Stimulated activated CD8-positive, alpha-beta memory T cell treated with anti-CD3 and anti-CD28 coated beads, Interleukin-7, amount 100 ng/mL, for 4 hours (primary cell): Measurements from ENCODE around the gene FAM174B.
"Not testable (repeated sequence)": the region's sequence is repeated elsewhere in the genome, so short reads cannot be mapped to it uniquely, and the experiment has no call there.

Experiments
- DNase-seq, 2 donors: peaks; one replicate each; pipeline ENCODE4 v3.0.0-alpha.2; 2020; ENCODE audit warnings: low read depth in 2 of 2

FAM174B gene

DNA sequence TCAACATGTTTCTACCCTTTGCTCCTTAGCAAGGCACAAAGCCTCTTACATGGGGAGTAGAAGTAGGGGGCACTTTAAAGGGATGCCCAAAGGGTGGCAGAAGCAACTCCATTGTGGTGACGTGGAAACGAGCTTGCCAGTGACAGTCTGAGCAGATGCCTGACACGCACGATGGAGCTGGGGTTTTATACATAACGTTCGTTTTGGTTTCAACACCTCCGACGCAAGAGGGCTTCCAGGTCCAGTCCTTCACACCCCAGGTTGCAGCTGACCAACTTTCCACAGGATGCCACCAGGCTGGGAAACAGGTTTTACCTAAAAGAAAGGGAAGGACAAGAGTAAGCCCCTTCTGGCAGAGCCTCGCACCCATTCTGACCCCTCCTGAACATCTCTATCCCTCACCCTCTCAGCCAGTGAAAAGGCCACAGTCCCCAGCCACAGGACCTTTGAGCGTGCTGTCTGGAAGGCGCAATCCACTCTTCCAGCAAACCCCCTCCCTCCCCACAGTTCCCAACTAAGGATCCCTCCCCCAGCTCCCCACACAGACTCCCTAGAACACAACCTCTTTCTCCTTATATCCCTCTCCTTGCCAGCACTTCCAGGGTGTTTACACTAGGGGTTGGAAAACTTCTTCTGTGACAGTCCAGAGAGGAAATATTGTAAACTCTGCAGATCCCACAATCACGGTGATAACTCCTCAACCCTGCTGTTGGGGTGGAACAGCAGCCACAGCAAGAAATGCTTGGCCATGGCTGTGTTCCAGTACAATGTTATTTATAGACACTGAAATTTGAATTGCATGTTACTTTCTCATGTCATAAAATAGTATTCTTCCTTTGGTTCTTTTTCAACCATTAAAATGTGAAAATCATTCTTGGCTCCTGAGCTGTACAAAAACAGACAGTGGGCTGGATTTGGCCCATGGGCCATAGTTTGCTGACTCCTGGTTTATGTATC lies 36.2 kb downstream of the FAM174B start:
- no peak for DNase-seq

DNA sequence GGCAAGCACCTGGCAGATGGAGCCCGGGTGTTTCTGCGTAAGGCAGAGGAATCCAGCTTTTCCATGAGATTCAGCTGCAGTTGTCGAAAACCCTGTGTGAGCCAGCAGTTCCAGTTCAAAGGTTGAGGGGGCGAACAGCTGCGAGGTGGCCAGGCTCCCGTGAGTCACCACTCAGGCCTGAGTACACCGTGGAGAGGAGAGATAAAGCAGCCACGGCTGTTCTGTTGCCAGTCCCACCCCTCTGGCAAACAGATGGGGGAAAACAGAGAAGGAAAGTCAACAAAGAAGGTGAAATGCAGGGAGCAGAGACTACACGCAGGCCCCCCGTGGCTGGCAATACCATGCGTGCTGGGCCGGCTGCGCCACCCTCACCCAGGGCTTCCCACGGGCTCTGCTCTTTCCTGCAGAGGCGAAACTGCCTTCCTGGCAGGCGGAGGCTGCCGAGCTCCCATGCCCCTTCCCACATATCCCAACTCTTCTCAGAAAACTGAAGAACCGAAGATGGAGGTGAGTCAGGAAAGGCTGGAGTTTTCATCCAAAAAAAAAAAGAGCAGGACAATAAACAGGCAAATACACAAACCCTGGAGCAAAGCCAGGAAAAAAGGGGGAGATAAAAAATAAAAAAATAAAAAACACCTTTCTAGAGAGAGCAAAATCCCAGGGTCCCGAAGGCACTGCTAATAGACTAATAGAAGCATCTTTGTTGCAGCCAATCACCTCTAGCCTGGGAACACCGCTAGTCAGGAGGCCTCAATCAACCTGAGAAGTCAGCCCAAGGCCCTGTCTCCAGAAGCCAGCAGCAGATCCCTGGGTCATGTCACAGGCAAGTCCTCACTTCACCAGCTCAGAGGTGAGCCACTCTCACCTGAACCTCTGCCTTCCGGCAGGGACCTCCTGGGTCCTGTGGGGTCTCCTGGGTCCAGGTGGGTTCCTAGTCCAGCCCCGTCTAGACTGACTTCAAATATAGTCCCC lies 37.7 kb downstream of the FAM174B start:
- no peak for DNase-seq

DNA sequence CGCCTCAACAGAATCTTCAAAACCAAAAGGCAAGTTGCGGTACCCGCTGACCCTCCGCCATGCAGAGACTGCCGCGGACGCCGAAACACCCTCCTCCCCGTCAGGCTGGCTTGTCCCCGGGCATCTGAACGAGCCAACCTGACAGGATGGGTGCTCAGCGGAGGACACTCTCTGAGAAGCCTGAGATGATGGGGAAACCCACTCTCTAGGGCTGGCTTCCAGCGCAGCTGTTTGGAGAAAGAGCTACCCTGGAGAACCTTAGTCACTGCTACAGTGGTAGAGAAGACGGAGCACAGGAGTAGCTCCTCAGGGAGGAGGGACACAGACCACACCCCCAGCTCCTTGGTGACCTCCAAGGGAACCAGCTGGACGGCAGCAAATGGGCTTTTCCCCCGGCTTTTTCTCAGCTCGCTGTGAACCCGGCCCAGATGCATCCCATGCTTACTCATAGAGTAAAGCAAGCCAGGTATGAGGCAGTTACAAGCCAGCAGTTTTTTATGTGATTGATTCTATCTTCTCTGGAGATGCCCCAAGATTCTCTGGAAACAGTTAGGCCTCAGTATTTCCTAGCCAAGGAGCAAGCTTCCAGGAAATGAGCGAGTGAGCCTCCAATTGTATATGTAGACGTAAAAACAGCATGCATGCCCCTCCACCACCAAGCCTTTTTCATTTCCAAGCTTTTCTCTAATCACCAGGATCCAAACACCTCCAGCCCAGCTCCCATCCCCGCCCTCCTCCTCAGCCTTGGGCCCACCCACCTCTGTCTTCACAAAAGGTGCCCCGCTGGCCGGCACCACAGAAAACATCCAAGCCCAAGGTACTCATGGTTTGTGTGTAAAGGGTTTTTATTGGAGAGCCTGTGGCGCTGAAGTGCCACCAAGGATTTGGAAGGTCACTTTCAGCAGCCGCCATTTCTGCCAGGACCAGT lies 38.7 kb downstream of the FAM174B start:
- DNase-seq = no peak

DNA sequence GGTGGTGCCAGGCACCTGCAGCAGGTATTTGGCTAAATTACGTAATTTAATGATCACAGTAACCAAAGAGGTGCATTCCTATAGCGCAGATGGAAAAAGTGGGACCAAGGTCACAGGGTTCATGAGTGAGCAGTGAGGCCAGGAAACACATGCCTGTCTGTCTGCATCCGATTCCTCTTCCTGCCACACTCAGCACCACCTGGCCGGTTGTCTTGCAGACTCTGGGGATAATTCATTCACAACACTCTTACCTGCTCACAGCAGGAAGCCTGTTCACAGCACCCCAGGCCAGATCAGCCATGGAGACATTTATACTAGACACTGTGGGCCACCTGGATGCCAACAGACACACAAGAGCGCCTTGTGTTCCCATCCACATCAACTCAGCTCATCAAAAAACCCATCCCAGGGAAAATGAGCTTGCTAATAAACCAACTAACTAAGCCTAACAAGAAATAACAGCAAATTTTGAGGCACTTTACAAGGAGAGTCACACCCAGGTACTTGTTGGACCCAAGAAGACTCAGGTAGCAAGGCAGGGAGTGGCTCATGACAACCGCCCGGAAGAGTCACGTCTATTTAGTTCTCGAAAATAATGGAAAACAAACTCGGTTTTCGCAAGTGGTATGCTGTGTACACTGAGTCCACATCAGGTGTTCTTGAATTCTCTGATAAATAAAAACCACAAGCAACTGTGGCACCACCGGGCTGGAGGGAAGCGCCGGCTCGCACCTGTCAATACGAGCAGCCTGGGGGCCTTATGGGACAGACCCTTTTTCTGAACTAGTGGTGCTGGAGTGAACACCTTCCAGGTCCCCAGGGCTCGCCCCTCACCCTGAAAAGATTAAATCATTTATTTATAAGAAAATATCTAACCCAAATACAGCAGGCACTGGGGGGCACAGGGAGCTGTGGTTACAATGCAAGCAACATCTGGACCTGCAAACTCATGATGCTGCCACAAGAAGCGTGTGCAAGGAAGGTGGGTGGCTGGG lies 40.5 kb downstream of the FAM174B start:
- no peak for DNase-seq

DNA sequence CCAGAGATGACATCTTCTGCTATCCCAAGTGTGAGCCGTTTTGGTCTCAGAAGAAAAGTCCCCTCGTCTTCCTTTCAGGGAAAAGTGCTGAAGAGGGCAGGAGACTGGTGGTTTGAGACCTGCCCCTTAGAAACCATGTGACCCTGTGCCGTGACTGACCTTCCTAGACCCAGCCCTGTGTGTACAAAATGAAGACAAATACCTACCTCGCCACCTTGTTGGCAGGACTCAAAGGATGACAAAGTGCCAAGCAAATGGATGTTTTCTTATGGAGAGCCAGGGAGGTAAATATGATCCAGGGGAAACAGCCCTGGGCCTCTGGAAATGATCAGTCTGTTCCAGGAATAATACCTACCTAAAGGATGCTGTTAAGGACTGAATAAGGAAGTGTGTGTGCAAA lies 41.3 kb downstream of the FAM174B start:
- DNase-seq = no peak

DNA sequence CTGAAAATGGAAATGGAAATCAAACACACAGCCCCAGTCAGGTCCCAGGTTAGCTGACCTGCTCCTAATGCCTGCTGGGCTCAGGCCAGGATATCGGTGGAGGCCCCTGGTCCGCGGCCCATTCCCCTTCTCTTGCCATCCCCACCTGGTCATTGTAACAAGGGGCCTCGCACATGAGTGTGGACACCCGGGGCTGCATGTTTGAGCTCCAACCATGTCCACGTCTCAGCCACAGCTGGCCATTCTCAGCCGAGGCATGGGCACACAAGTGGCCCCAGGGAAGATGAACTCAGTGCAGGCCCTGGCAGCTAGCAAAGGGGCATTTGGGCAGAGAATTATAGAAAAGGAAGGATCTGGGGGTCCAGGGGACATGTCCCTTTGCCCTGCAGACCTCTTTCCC lies 41.7 kb downstream of the FAM174B start:
- no peak for DNase-seq

DNA sequence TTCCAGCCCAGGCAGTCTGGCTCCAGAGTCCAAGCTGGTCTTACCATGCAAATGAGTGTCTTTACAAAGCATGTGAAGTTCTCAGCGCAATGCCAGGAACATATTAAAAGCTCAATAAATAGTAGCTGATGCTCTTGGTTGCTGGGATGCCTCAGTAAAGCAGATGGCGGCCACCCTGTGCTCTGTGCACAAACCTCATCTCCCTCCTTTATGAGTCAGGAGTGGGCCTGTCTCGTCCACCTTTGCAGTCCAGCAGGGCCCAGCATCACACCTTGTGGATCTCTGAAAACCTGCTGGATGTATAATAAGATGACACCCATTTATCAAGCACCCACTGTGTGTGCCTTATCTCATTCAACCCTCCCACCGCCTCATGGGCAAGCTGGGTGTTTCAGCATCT lies 42.7 kb downstream of the FAM174B start:
- DNase-seq = no peak

DNA sequence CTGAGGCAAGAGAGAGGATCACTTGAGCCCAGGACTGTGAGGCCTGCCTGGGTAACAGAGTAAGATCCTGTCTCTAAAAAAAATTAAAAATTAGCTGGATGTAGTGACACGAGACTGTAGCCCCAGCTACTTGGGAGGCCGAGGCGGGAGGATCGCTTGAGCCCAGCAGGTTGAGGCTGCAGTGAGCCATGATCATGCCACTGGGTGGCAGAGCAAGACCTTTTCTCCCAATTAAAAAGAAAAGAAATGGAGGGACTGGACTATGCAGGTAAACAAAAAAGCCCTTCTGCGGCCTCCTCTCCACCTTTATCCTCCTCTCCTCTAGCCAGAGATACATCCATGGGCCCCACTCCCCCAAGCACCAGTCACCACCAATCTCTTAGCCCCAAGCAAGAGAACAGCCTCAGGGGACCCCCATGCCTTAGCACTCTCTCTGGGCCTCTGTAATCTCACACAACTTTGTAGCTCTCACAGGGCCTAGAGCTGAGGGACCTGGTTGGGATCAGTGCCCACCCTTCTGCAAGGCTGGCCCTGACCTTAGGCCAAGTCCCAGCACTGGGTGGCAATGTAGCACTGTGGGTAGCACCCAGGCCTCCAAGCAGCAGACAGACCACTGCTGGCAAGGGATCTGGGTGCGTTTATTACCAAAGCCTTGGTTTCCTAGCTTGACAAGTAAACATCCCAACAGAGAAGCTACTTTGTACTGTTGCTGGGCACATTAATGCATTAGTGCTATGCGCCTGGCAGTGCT lies 43.4 kb downstream of the FAM174B start:
- no peak for DNase-seq

DNA sequence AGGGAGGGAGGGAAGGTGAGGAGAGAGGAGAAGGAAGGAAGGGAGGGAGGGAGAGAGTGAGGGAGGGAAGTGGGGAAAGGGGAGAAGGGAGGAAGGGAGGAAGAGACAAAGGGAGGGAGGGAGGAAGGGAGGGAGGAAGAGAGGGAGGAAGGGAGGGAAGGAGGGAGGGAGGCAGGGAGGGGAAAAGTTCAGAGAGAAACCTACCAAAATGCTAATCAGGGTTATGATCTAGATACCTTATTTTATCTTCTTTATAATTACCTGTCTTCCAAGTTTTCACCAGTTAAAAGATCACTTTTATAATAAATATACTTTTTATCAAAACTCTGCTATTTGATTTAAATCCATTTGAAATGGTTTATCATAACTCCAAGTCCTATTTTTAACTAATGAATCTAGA lies 44.4 kb downstream of the FAM174B start:
- DNase-seq = no peak

DNA sequence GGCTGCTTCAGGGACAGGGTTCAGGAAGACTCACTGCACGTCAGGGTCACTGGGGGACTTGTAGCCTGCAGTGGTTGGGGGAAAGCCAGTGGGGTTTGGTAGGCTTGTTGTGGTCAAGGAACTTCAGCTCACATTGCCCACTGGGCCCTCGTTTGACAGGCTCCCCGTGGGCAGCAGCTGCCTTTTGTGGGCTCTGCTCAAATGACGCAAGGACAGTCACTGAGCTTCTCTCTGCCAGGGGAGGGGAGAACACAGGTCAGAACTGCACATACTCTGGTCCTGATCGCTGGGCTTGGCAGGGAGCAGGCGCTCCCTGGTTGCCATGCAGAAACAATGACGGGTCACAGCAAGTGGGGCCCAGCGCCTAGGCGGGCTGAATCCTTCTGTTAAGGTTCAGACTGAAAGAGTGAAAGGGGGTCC lies 45.5 kb downstream of the FAM174B start:
- DNase-seq = no peak

DNA sequence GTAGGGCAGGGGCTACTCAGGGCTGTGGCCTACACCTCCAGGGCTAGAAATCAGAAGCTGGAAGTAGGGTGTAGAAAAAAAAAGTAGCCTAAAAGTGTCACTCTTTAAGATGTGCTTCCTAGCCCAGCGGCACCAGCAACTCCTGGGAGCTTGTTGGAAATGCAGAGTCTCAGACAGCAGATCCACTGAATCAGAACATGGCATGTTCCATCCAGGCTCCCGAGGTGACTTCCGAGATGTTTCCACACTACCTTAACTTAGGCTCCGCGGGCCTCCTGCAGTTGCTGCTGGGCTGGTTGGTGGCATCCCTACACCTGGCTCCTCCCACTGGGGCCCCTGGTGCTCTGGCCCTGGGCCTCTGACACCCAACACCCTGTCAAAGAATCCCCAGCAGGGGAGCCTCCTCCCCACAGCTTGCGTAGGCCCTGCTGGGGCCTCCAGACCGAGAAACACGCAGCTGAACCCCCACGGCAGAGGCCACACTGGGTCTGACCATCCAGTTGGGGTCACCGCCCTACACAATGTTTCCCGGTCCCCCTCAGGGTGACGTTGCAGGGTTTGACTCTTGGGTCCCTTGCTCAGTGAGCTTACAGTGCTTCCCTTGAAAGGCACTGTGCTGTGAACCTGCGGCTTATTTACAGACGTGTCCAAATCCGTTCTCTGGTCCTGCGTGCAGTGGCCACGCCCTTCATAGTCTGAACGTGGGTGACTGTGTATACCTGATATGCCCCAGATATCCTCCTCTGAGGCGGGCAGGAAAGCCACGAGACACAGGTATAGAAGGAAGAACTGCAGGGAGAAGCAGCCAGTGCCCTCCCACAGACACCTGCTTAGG lies 46.5 kb downstream of the FAM174B start:
- DNase-seq = no peak

DNA sequence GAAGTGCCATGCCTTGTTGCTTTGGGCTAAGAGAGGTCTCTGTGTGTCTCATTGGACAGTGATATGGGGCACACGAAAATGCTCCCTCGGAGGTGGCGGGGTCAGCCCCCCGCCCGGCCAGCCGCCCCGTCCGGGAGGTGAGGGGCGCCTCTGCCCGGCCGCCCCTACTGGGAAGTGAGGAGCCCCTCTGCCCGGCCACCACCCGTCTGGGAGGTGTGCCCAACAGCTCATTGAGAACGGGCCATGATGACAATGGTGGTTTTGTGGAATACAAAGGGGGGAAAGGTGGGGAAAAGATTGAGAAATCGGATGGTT lies 48.8 kb downstream of the FAM174B start:
- not testable (repeated sequence) for DNase-seq

DNA sequence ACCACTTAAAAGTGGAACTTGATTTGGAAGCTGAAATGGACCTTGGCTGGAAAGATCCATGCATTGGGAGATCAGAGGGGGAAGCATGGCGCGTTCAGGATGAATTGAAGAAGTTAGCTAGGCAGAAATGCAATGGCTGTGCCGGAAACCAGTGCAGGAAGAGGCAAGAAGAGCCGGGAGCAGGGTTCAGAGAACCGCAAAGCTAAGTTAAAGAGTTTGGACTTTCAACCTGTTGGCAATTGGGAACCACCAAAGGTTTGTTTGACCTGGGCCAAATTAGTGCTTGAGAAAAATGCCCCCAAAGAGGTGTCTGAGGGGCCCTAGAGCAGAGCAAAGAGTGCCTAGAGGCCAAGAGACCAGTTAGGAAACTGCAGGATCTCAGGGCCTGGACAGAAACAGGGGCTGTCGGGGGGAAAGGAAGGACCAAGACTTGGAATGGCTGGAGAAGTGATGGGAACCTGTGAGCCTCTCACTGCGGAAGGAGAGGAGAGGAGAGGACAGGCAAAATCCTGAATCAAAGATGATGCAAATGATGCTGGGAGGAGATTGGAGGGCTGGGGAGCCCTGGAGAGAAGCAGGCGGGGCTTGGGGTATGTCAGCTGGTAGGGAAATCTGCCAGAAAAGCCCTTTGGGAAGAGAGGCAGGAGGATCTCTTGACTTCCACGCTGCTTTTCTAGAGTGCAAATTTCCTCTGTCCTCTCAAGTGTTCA lies 49.3 kb downstream of the FAM174B start:
- DNase-seq = no peak

DNA sequence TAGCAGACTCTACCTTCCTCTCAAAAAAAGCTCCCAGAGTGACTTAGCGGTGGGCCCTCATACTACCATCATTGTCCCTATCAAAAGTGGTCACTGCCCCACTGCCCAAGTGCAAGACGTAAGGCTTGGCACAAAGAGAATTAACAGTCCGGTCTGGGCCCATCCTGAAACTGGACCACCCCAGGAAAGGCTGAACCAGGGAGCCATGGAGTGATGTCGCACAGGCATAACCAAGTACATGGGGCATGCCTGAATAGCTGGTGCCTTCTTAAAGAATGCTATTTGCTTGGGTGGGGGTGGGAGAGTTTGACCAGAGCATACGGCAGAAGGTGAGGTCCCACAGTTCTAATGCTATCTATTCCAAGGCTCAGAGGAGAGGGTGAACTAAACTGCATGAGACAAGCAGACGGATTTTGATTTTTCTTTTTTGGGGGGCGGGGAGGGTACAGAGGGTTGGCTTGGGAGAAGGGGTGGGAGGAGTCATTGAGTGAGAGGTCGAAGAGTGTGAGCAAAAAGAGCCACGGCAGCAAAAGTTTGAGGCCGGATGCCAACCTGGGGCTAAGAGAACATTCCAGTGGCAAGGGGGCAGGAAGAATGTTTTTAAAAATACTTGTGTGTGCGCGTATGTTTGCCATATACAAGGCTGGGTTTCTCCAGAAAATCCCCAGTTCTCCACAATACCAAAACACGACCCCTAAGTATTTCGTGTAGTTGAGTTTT lies 50.2 kb downstream of the FAM174B start:
- DNase-seq = no peak

DNA sequence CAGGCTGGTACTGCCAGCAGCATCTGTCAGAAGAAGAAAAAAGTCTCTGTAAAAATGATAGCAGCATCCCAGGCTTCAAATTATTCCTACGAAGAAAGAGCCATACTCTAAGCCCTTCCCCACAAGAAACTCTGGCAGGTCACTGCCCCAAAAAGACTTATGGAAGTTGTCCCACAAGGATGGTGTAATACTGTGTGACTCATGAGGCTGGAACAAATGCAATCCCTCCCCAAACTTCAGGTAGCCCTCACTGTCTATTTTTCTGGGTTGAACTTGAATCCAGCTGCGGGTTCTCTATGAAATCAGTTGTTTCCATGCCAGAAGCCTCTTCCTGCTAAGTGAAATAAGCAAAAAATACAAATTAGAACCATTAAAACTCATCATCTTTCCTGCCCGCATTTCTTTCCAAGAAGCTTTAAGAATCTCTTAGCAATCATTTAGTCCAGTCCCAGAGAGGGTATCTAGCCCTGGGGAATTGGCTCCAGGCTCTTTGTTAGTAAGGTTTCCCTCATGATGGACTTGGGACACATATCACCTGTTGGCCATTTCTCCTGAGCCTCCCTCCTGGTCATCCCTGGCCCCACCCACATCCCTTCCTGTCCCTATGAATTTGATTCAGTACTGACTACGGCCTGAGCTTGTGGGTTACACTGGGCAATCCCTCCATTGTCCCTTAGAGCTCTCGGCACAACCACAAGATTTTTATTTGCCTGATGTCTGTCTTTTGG lies 51.7 kb downstream of the FAM174B start:
- DNase-seq = no peak

DNA sequence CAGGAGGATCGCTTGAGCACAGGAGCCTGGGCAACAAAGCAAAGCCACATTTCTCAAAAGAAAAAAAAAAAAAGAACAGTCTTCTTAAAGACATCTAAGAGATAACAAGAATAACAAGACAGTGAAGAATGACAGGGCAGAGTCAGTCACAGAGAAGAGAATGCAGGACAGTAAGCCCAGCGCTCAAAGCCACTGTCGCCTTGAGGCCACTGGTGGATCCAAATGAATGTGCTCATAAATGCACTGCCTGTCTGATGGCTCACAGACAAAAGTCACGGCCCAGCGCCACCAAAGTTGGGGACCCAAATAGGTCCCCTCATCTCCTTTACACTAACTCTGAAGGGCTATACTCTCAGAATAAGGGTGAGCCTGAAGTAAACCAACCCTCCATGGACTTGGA lies 52.3 kb downstream of the FAM174B start:
- DNase-seq = no peak

DNA sequence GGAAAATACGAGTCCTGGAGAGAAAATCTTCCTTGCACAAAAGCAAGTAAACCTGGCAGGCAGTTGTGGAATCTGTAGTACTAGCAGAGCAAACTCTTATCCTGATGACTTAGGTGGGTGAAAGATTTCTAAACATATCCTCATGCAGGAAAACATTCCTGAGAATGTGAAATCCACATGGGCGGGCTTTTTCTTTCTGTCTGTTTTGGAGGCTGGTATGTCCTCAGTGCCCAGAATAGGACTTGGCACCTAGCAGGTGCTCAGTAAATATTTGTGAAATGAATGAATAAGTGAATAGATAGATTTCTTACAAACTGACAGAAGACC lies 53.3 kb downstream of the FAM174B start:
- no peak for DNase-seq
